Natural killer cell treated with Interleukin-12 subunit alpha and Interleukin-12 subunit beta and Interleukin-15 and Interleukin-18, amount 100 ng/mL, for 72 hours (primary cell): ENCODE results near the gene DOLPP1. TPM values are rescaled to one million over a fixed set of nuclear protein-coding genes. Genes with fewer than 3 reads are reported as not detected.

Experiments used
- ATAC-seq, 2 donors: fragments of 150-1000 bp; cut with Tn5 transposase in 1 of 2; sonication (Bioruptor Pico), chemical (Tn5 transposase) in 1 of 2; 2 replicates each; pipeline ENCODE4 v1.10.0; 2021
- DNase-seq: peaks from one replicate; pipeline ENCODE4 v3.0.0; 2022; ENCODE audit warnings: low spot score
- H3K27ac Mint-ChIP-seq, 2 donors: 1 replicate in 1 of 2; 2 replicates in 1 of 2; pipeline ENCODE4 v1.8.0; 2022; ENCODE audit warnings: mixed read lengths in 2 of 2, mild to moderate bottlenecking in 1 of 2, moderate library complexity in 1 of 2
- H3K27me3 Mint-ChIP-seq, 2 donors: 1 replicate in 1 of 2; 2 replicates in 1 of 2; pipeline ENCODE4 v1.8.0; 2022; ENCODE audit warnings: mixed read lengths in 2 of 2
- H3K36me3 Mint-ChIP-seq: one replicate; pipeline ENCODE4 v1.8.0; 2022; ENCODE audit warnings: mixed read lengths
- H3K4me1 Mint-ChIP-seq, 2 donors: 1 replicate in 1 of 2; 2 replicates in 1 of 2; pipeline ENCODE4 v1.8.0; 2022; ENCODE audit warnings: low read depth in 2 of 2, mixed read lengths in 2 of 2, mild to moderate bottlenecking in 1 of 2
- H3K4me3 Mint-ChIP-seq: one replicate; pipeline ENCODE4 v1.8.0; 2022; ENCODE audit warnings: mixed read lengths
- H3K9me3 Mint-ChIP-seq: 2 replicates; pipeline ENCODE4 v1.8.0; 2022; ENCODE audit warnings: mixed read lengths
- total RNA-seq, 2 donors: library from RNA; stranded (reverse); gene quantifications; one replicate each; pipeline ENCODE4 v1.2.3, GENCODE V29; 2022

Gene DOLPP1
- total RNA-seq, 2 donors from 2014 or later: 18.6 to 24.1 TPM

- ATAC-seq: no peak
- Mint-ChIP-seq H3K4me3 (no peak overlapping the region), H3K27me3 (no peaks in the 10 kb centered on the region), H3K9me3 (no peaks in the 10 kb centered on the region), H3K4me1 (peaks cover 18 to 29% of the 10 kb centered on the region in 2 donors), H3K27ac (peak overlapping the region in 1 of 2 donors; percentile 58), H3K36me3 (peaks cover 6% of the 10 kb centered on the region)
- no peak for DNase-seq
Measured at GRCh38 chr9:129137292-129138143, 56.6 kb downstream of the DOLPP1 start.

- H3K4me1 Mint-ChIP-seq: peaks cover 20 to 34% of the 10 kb centered on the region in 2 donors
Measured at GRCh38 chr9:129138144-129138462, 57.2 kb downstream of the DOLPP1 start.

GRCh38 chr9:129138476-129139232, 57.7 kb downstream of the DOLPP1 start:
- ATAC-seq (no peak), DNase-seq (no peak)

More at GRCh38 chr9:129138144-129138462, 57.2 kb downstream of the DOLPP1 start:
- no peaks in the 10 kb centered on the region for H3K9me3 Mint-ChIP-seq
- peaks cover 6% of the 10 kb centered on the region for H3K36me3 Mint-ChIP-seq
- no peak overlapping the region for H3K27ac Mint-ChIP-seq
- ATAC-seq (no peak), DNase-seq (no peak)
- H3K4me3 Mint-ChIP-seq: no peak overlapping the region
- no peaks in the 10 kb centered on the region for H3K27me3 Mint-ChIP-seq

GRCh38 chr9:129139233-129139992, 58.5 kb downstream of the DOLPP1 start:
- H3K27ac Mint-ChIP-seq: peak overlapping the region; percentile 89 to 94
- H3K27me3 Mint-ChIP-seq: no peaks in the 10 kb centered on the region
- H3K4me1 Mint-ChIP-seq: peaks cover 20 to 31% of the 10 kb centered on the region in 2 donors
- H3K9me3 Mint-ChIP-seq: no peaks in the 10 kb centered on the region
- H3K36me3 Mint-ChIP-seq: no peaks in the 10 kb centered on the region
- ATAC-seq: peak; percentile 63 to 67
- peak overlapping the region; percentile 86 for H3K4me3 Mint-ChIP-seq
- DNase-seq: peak; percentile 75

More at GRCh38 chr9:129138476-129139232, 57.7 kb downstream of the DOLPP1 start:
- Mint-ChIP-seq H3K4me1 (peaks cover 20 to 33% of the 10 kb centered on the region in 2 donors), H3K4me3 (peak overlapping the region; percentile 86), H3K36me3 (peaks cover 3% of the 10 kb centered on the region), H3K9me3 (no peaks in the 10 kb centered on the region), H3K27me3 (no peaks in the 10 kb centered on the region), H3K27ac (peak overlapping the region; percentile 89 to 94)

GRCh38 chr9:129139993-129140396, 59.1 kb downstream of the DOLPP1 start:
- peak; percentile 87 for DNase-seq
- peaks cover 20 to 31% of the 10 kb centered on the region in 2 donors for H3K4me1 Mint-ChIP-seq
- no peaks in the 10 kb centered on the region for H3K36me3 Mint-ChIP-seq
- peak overlapping the region; percentile 89 to 94 for H3K27ac Mint-ChIP-seq
- H3K27me3 Mint-ChIP-seq: no peaks in the 10 kb centered on the region
- peak; percentile 93 to 94 for ATAC-seq
- no peaks in the 10 kb centered on the region for H3K9me3 Mint-ChIP-seq
- H3K4me3 Mint-ChIP-seq: peak overlapping the region; percentile 86

Other genes starting within 250 kb of the DOLPP1 start
- 10 to 100 TPM in 1 of 2 donors, 1 to 10 TPM in 1; 6.7 to 19.9 TPM for gene KYAT1, start 199.2 kb upstream of the DOLPP1 start, total RNA-seq
- gene LRRC8A, start 199.0 kb upstream of the DOLPP1 start, total RNA-seq: 10 to 100 TPM; 25.6 to 28.2 TPM
- 1 to 10 TPM in 1 of 2 donors, under 1 TPM in 1; 0.24 to 1.1 TPM for gene PHYHD1, start 160.1 kb upstream of the DOLPP1 start, total RNA-seq
- 10 to 100 TPM in 1 of 2 donors, 1 to 10 TPM in 1; 8.7 to 11.5 TPM for gene DOLK, start 133.5 kb upstream of the DOLPP1 start, total RNA-seq
- 100 to 1,000 TPM; 103 to 143 TPM for gene NUP188, start 133.4 kb upstream of the DOLPP1 start, total RNA-seq
- gene SH3GLB2, start 52.8 kb upstream of the DOLPP1 start, total RNA-seq: 10 to 100 TPM; 57.8 to 99.0 TPM
- 10 to 100 TPM; 42.4 to 82.6 TPM for gene MIGA2, start 44.5 kb upstream of the DOLPP1 start, total RNA-seq
- 10 to 100 TPM; 11.9 to 12.7 TPM for gene CRAT, start 29.7 kb downstream of the DOLPP1 start, total RNA-seq
- 100 to 1,000 TPM in 1 of 2 donors, 10 to 100 TPM in 1; 75.7 to 133 TPM for gene PTPA, start 30.3 kb downstream of the DOLPP1 start, total RNA-seq
- gene IER5L, start 97.2 kb downstream of the DOLPP1 start, total RNA-seq: 1 to 10 TPM in 1 of 2 donors, under 1 TPM in 1; 0.64 to 1.8 TPM